K562 (cell line): ENCODE data around the gene AP1G1. TPM values are rescaled to one million over a fixed set of nuclear protein-coding genes. Genes with fewer than 3 reads are reported as not detected.

Experiments used
- CBX3 ChIP-seq, 2 experiments: IDR thresholded peaks; 1 replicate in 1 of 2; 2 replicates in 1 of 2; pipeline ENCODE4 v1.6.1; 2012; ENCODE audit warnings: inconsistent platforms in 2 of 2, low read length in 2 of 2, borderline replicate concordance in 1 of 2, control low read depth in 1 of 2
- CXXC5 ChIP-seq: fragments of 250-450 bp; sonication (Bioruptor Pico); IDR thresholded peaks from 2 replicates; pipeline ENCODE4 v1.8.0; 2022; ENCODE audit warnings: inconsistent platforms, mild to moderate bottlenecking, moderate library complexity
- EGR1 ChIP-seq: fragments of 450-650 bp; conservative IDR thresholded peaks from 2 replicates; pipeline ENCODE4 v1.6.1; 2017; ENCODE audit warnings: mild to moderate bottlenecking
- FOXK2 ChIP-seq, 2 experiments: fragments of 450-650 bp; IDR thresholded peaks in 1 of 2; conservative IDR thresholded peaks in 1 of 2; 2 replicates each; pipeline ENCODE4 v1.6.1; 2016; ENCODE audit warnings: low read depth in 2 of 2, mild to moderate bottlenecking in 1 of 2
- HCFC1 ChIP-seq: IDR thresholded peaks from 2 replicates; pipeline ENCODE4 v1.6.1; 2012; ENCODE audit warnings: low read depth, low read length, improper control_type of control experiment
- HDAC1 ChIP-seq, 2 experiments: fragments of 450-650 bp; IDR thresholded peaks; 2 replicates each; pipeline ENCODE4 v1.6.1; 2016 to 2017; ENCODE audit warnings: inconsistent platforms in 1 of 2, mild to moderate bottlenecking in 1 of 2, moderate library complexity in 1 of 2
- JUNB ChIP-seq: fragments of 450-650 bp; formaldehyde crosslinking; conservative IDR thresholded peaks from 2 replicates; pipeline ENCODE4 v1.4.0; 2020; ENCODE audit warnings: mild to moderate bottlenecking
- NR2F6 ChIP-seq: fragments of 450-650 bp; formaldehyde crosslinking; IDR thresholded peaks from 2 replicates; pipeline ENCODE4 v1.4.0; 2020; ENCODE audit warnings: mild to moderate bottlenecking
- RAD21 ChIP-seq, 2 experiments: fragments of 250-450 bp in 1 of 2; fragments of 450-650 bp in 1 of 2; sonication (Bioruptor Pico) in 1 of 2; formaldehyde crosslinking in 1 of 2; IDR thresholded peaks in 1 of 2; conservative IDR thresholded peaks in 1 of 2; 2 replicates each; pipeline versions ENCODE4 v1.4.0 to v1.8.0; 2020 to 2022; ENCODE audit warnings: mild to moderate bottlenecking in 2 of 2, moderate library complexity in 1 of 2
- RFX5 ChIP-seq: IDR thresholded peaks from 2 replicates; pipeline ENCODE4 v1.6.1; 2011; ENCODE audit warnings: low read depth, mild to moderate bottlenecking, improper control_type of control experiment, low read length
- TEAD4 ChIP-seq, 2 experiments: sonication (generic) in 1 of 2; formaldehyde crosslinking in 1 of 2; IDR thresholded peaks; 2 replicates each; pipeline versions ENCODE4 v1.6.1 to v1.8.0; 2012 to 2022; ENCODE audit warnings: borderline replicate concordance in 1 of 2, inconsistent platforms in 1 of 2, low read length in 1 of 2, mild to moderate bottlenecking in 1 of 2, missing genetic modification reagents in 1 of 2
- TRIM24 ChIP-seq, 2 experiments: fragments of 450-650 bp; IDR thresholded peaks; 2 replicates each; pipeline ENCODE4 v1.6.1; 2016
- ZNF197 ChIP-seq: fragments of 200-800 bp; sonication (Bioruptor generic); IDR thresholded peaks from 2 replicates; pipeline ENCODE4 v1.6.1; 2016; ENCODE audit warnings: low read depth, missing genetic modification characterization, missing compliant biosample characterization
- ZNF589 ChIP-seq: fragments of 200-800 bp; sonication (Bioruptor generic); IDR thresholded peaks from 2 replicates; pipeline ENCODE4 v1.6.1; 2016; ENCODE audit warnings: low read depth, missing genetic modification characterization, missing compliant biosample characterization
- ZNF699 ChIP-seq: fragments of 250-450 bp; sonication (Bioruptor Pico); IDR thresholded peaks from 2 replicates; pipeline ENCODE4 v1.8.0; 2021; ENCODE audit warnings: mild to moderate bottlenecking, moderate library complexity; ENCODE audit not compliant: insufficient replicate concordance
- polyA plus RNA-seq, 8 experiments: library from polyadenylated mRNA; depleted of rRNA in 4 of 8; stranded (reverse) in 5 of 8; unstranded in 3 of 8; fragments of >200 nt; fragmentation: Nextera tagmentation in 2 of 8; fragmentation: Illumina TruSeq in 1 of 8; extraction: Ambion mirVana in 2 of 8; extraction: Trizol in 1 of 8; gene quantifications; 2 replicates each; pipeline versions ENCODE4 v1.2.1 to v1.2.3, GENCODE V29; 2011 to 2014; ENCODE audit warnings: inconsistent platforms in 1 of 8, missing spikeins in 1 of 8
- total RNA-seq, 7 experiments: library from RNA; depleted of rRNA in 6 of 7; stranded (reverse); fragments of >200 nt in 6 of 7; fragmentation: Illumina TruSeq in 2 of 7; extraction: Trizol in 2 of 7; gene quantifications; 2 replicates each; pipeline versions ENCODE4 v1.2.1 to v1.2.3, GENCODE V29; 2011 to 2021; ENCODE audit warnings: low replicate concordance in 1 of 7
- TF ChIP-seq, protein P1 (sequence below): fragments of 450-650 bp; formaldehyde crosslinking; IDR thresholded peaks from 2 replicates; pipeline ENCODE4 v1.4.0; 2022; ENCODE audit warnings: missing genetic modification characterization
- TF ChIP-seq, protein P2 (sequence below), 2 experiments: fragments of 450-650 bp; IDR thresholded peaks; 2 replicates each; pipeline ENCODE4 v1.6.1; 2018; ENCODE audit warnings: mild to moderate bottlenecking in 2 of 2, low read depth in 1 of 2; ENCODE audit not compliant: partially characterized antibody in 2 of 2
- TF ChIP-seq, protein P3 (sequence below): fragments of 250-450 bp; sonication (Bioruptor Pico); IDR thresholded peaks from 2 replicates; pipeline ENCODE4 v1.8.0; 2022; ENCODE audit warnings: inconsistent platforms
- TF ChIP-seq, protein P4 (sequence below): fragments of 450-650 bp; formaldehyde crosslinking; IDR thresholded peaks from 2 replicates; pipeline ENCODE4 v1.4.0; 2020; ENCODE audit warnings: mild to moderate bottlenecking, mixed read lengths

AP1G1 gene
- total and polyA plus RNA-seq, 9 of the 15 experiments (the other 6 are each of a cell fraction or from before 2014, with no cell fraction given): 7.0 to 59.2 (median 42.0) TPM

DNA sequence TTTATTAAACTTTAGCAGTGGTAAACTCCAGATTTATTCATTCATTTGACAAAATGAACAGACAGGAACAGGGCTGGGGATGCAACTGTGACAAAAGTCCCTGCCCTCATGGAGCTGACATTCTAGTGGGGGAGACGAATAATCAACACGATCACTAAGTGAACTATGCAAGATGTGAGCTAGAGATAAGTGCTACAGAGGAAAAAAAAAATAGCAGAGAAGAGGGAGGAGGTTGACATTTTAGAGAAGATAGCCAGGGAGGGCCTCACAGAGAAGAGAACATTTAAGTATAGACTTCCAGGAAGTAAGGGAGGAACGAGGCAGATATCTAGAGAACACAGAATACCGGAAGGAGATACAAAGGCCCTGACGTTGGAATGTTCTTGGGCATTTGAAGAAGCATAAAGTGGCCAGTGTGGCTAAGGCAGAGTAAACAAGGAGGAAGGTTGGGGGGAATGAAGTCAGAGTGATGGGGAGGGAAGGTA, 17.9 kb upstream of the AP1G1 start (continued):
- TF ChIP-seq NR2F6 (CRISPR knock-in tag) (no peak), ZNF699 (CRISPR knock-in tag) (no peak), HDAC1 (IDR thresholded peaks at IDR 0.05) (peak in 1 of 2 experiments; percentile 56; a peak in 2 of 4 replicates), ZNF197 (CRISPR knock-in tag) (no peak), TRIM24 (IDR thresholded peaks at IDR 0.05) (peak; percentile 88 to 97), JUNB (CRISPR knock-in tag) (no peak), FOXK2 (conservative IDR thresholded peaks at IDR 0.05 in 1 of 2, IDR thresholded peaks at IDR 0.05 in 1 of 2; ENCODE audit: low read depth in 2 of 2) (peak; percentile 61 to 70; a peak in 2 of 4 replicates), ZNF589 (CRISPR knock-in tag) (no peak), CXXC5 (peak; percentile 20; the same call in 1 of the 2 replicates), CBX3 (IDR thresholded peaks at IDR 0.05; ENCODE audit: borderline replicate concordance in 1 of 2, low read length in 2 of 2) (peak in 1 of 2 experiments; percentile 85; a peak in 2 of 3 replicates), TEAD4 (IDR thresholded peaks at IDR 0.05; ENCODE audit: low read length) (peak; percentile 20; the same call in 1 of the 2 replicates), TEAD4 (CRISPR knock-in tag; IDR thresholded peaks at IDR 0.05; ENCODE audit: borderline replicate concordance) (no peak), RFX5 (no peak), EGR1 (no peak), RAD21 (CRISPR knock-in tag; conservative IDR thresholded peaks at IDR 0.05 in 1 of 2, IDR thresholded peaks at IDR 0.05 in 1 of 2) (no peak), HCFC1 (no peak)
- TF ChIP-seq, protein P1, sequence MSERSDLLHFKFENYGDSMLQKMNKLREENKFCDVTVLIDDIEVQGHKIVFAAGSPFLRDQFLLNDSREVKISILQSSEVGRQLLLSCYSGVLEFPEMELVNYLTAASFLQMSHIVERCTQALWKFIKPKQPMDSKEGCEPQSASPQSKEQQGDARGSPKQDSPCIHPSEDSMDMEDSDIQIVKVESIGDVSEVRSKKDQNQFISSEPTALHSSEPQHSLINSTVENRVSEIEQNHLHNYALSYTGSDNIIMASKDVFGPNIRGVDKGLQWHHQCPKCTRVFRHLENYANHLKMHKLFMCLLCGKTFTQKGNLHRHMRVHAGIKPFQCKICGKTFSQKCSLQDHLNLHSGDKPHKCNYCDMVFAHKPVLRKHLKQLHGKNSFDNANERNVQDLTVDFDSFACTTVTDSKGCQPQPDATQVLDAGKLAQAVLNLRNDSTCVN (CRISPR knock-in tag): no peak
- TF ChIP-seq, protein P2, sequence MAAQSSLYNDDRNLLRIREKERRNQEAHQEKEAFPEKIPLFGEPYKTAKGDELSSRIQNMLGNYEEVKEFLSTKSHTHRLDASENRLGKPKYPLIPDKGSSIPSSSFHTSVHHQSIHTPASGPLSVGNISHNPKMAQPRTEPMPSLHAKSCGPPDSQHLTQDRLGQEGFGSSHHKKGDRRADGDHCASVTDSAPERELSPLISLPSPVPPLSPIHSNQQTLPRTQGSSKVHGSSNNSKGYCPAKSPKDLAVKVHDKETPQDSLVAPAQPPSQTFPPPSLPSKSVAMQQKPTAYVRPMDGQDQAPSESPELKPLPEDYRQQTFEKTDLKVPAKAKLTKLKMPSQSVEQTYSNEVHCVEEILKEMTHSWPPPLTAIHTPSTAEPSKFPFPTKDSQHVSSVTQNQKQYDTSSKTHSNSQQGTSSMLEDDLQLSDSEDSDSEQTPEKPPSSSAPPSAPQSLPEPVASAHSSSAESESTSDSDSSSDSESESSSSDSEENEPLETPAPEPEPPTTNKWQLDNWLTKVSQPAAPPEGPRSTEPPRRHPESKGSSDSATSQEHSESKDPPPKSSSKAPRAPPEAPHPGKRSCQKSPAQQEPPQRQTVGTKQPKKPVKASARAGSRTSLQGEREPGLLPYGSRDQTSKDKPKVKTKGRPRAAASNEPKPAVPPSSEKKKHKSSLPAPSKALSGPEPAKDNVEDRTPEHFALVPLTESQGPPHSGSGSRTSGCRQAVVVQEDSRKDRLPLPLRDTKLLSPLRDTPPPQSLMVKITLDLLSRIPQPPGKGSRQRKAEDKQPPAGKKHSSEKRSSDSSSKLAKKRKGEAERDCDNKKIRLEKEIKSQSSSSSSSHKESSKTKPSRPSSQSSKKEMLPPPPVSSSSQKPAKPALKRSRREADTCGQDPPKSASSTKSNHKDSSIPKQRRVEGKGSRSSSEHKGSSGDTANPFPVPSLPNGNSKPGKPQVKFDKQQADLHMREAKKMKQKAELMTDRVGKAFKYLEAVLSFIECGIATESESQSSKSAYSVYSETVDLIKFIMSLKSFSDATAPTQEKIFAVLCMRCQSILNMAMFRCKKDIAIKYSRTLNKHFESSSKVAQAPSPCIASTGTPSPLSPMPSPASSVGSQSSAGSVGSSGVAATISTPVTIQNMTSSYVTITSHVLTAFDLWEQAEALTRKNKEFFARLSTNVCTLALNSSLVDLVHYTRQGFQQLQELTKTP (IDR thresholded peaks at IDR 0.05; ENCODE audit: low read depth in 1 of 2, partially characterized antibody in 2 of 2): peak in 1 of 2 experiments; percentile 33
- TF ChIP-seq, protein P3, sequence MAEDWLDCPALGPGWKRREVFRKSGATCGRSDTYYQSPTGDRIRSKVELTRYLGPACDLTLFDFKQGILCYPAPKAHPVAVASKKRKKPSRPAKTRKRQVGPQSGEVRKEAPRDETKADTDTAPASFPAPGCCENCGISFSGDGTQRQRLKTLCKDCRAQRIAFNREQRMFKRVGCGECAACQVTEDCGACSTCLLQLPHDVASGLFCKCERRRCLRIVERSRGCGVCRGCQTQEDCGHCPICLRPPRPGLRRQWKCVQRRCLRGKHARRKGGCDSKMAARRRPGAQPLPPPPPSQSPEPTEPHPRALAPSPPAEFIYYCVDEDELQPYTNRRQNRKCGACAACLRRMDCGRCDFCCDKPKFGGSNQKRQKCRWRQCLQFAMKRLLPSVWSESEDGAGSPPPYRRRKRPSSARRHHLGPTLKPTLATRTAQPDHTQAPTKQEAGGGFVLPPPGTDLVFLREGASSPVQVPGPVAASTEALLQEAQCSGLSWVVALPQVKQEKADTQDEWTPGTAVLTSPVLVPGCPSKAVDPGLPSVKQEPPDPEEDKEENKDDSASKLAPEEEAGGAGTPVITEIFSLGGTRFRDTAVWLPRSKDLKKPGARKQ (CRISPR knock-in tag): no peak
- TF ChIP-seq, protein P4, sequence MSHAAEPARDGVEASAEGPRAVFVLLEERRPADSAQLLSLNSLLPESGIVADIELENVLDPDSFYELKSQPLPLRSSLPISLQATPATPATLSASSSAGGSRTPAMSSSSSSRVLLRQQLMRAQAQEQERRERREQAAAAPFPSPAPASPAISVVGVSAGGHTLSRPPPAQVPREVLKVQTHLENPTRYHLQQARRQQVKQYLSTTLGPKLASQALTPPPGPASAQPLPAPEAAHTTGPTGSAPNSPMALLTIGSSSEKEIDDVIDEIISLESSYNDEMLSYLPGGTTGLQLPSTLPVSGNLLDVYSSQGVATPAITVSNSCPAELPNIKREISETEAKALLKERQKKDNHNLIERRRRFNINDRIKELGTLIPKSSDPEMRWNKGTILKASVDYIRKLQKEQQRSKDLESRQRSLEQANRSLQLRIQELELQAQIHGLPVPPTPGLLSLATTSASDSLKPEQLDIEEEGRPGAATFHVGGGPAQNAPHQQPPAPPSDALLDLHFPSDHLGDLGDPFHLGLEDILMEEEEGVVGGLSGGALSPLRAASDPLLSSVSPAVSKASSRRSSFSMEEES: no peak
